Measurements from ENCODE around the gene STT3B. TPM values are rescaled to one million over a fixed set of nuclear protein-coding genes. Genes with fewer than 3 reads are reported as not detected.
A peak's percentile ranks its signal among the peaks of the same experiment; 100 is the strongest.

Gene STT3B
- total RNA-seq (2014; rRNA removed; shearing (Covaris generic)): 65.7 and 93.5 TPM in 2 replicates
- total RNA-seq (2022): 122 and 123 TPM in 2 replicates
- percentile 98 among the genes with signal in this experiment for Bru-seq, nascent RNA
- BruChase-seq, experiment 1, labeled RNA remaining after a 6-hour chase: percentile 91 among the genes with signal in this experiment
- percentile 93 among the genes with signal in this experiment for BruChase-seq, experiment 2, labeled RNA remaining after a 2-hour chase
- long read RNA-seq, full-length matches to known transcripts: 177 of 208 reads
- long read RNA-seq, partial matches to known transcripts: 12 of 208 reads
- long read RNA-seq, other reads (novel, unspliced or antisense): 19 of 208 reads

- peak; percentile 85 for DNase-seq (ENCODE audit: low spot score)
These were observed at the start of gene STT3B for GRCh38 chr3:31532587-31533168. Gene STT3B (plus strand): TSS chr3:31532925. CDS start chr3:31532999, 74 bp downstream.

GRCh38 chr3:31483776-31484175, 48.9 kb upstream of the STT3B start:
- H3K79me2 ChIP-seq (ENCODE audit: insufficient read depth, low read depth, low read length): no peaks in the 10 kb centered on the region
- intact Hi-C loops (cut with micrococcal nuclease; ENCODE audit: unreplicated experiment): no loop called here
- H3K4me2 ChIP-seq (ENCODE audit: low read length): no peak overlapping the region
- H3K36me3 ChIP-seq (ENCODE audit: insufficient read depth, low read length): no peaks in the 10 kb centered on the region
- H3K27ac ChIP-seq (ENCODE audit: low read depth, low read length, poor library complexity, severe bottlenecking): no peak overlapping the region
- TF ChIP-seq CTCF (conservative IDR thresholded peaks at IDR 0.05; ENCODE audit: low read length) (no peak), EZH2phosphoT487 (IDR thresholded peaks at IDR 0.05; ENCODE audit: borderline replicate concordance, low read depth, low read length) (no peak)
- no peaks in the 10 kb centered on the region for H3K4me1 ChIP-seq (ENCODE audit: insufficient read depth, low read length, poor library complexity, severe bottlenecking)
- H4K20me1 ChIP-seq (ENCODE audit: insufficient read depth, low read length): no peaks in the 10 kb centered on the region
- H3K9me3 ChIP-seq (ENCODE audit: low read length): no peaks in the 10 kb centered on the region
- BruUV-seq (replicated peaks): no TSS peak
- no peak overlapping the region for H2AFZ ChIP-seq (ENCODE audit: low read length)
- H3K4me3 ChIP-seq (ENCODE audit: low read depth, low read length, poor library complexity, severe bottlenecking): no peak overlapping the region
- CTCF ChIA-PET (ENCODE audit: unreplicated experiment): no interaction called here
- POLR2A ChIA-PET: no interaction called here
- no peaks in the 10 kb centered on the region for H3K9me2 ChIP-seq (ENCODE audit: insufficient read depth, low read length)
- no peak for DNase-seq (ENCODE audit: low spot score)

More at GRCh38 chr3:31532587-31533168, at the start of gene STT3B:
- Histone ChIP-seq H3K9me2 (ENCODE audit: insufficient read depth, low read length) (no peaks in the 10 kb centered on the region), H3K36me3 (ENCODE audit: insufficient read depth, low read length) (peaks cover 32% of the 10 kb centered on the region), H3K79me2 (ENCODE audit: insufficient read depth, low read depth, low read length) (peaks cover 60% of the 10 kb centered on the region), H4K20me1 (ENCODE audit: insufficient read depth, low read length) (peaks cover 34% of the 10 kb centered on the region), H2AFZ (ENCODE audit: low read length) (peak within 1 kb of the TSS; percentile 59; the same call in 1 of the 2 replicates), H3K4me3 (ENCODE audit: low read depth, low read length, poor library complexity, severe bottlenecking) (peak within 1 kb of the TSS; percentile 94), H3K4me1 (ENCODE audit: insufficient read depth, low read length, poor library complexity, severe bottlenecking) (peaks cover 24% of the 10 kb centered on the region), H3K27ac (ENCODE audit: low read depth, low read length, poor library complexity, severe bottlenecking) (peak within 1 kb of the TSS; percentile 92), H3K9me3 (ENCODE audit: low read length) (no peaks in the 10 kb centered on the region), H3K4me2 (ENCODE audit: low read length) (peak within 1 kb of the TSS; percentile 91)
- TF ChIP-seq EZH2phosphoT487 (IDR thresholded peaks at IDR 0.05; ENCODE audit: borderline replicate concordance, low read depth, low read length) (no peak), CTCF (conservative IDR thresholded peaks at IDR 0.05; ENCODE audit: low read length) (no peak)
- POLR2A ChIA-PET: interaction anchor here (0.6 to 5.6 kb wide), 33 partner anchors 8 to 969 kb away, joined by 3 to 54 read pairs (median 3); partner anchors contain the start of gene ZNF860
- CTCF ChIA-PET (ENCODE audit: unreplicated experiment): interaction anchor here (0.9 to 1.5 kb wide), 2 partner anchors 10 to 235 kb away, joined by 3 read pairs; no protein-coding TSS in a partner anchor
- intact Hi-C loops (cut with micrococcal nuclease; ENCODE audit: unreplicated experiment): loop anchor here (1.0 to 10.0 kb wide), 8 partner anchors 306 to 925 kb away; partner anchors contain the start of genes OSBPL10, TGFBR2 and ZNF860
- BruUV-seq (replicated peaks): no TSS peak
